Liver (tissue), 1 donor: ENCODE measurements around the gene PLXDC2.
"Not testable (repeated sequence)": the region's sequence is repeated elsewhere in the genome, so short reads cannot be mapped to it uniquely, and the experiment has no call there.

Experiments
- YY1 ChIP-seq: IDR thresholded peaks from 2 replicates; pipeline ENCODE4 v1.6.1; 2016; ENCODE audit warnings: antibody characterized with exemption, mild to moderate bottlenecking
- TF ChIP-seq, protein P1 (sequence below): IDR thresholded peaks from 2 replicates; pipeline ENCODE4 v1.6.1; 2016; ENCODE audit warnings: antibody characterized with exemption

DNA sequence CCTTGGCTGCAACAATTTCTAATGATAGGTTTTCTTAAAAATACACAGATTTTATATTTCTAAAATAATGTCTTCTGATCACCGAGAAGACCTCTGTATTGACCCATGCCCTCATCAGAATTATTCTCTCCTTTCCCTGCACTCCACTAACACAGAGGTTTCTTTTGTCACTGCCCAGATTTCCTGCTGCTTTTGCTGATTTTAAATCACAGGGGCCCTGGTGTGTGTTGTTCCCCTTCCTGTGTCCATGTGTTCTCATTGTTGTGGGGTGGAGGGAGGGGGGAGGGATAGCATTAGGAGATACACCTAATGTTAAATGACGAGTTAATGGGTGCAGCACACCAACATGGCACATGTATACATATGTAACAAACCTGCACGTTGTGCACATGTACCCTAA lies 375.2 kb downstream of the PLXDC2 start:
- TF ChIP-seq YY1 = not testable (repeated sequence)
- TF ChIP-seq, protein P1, sequence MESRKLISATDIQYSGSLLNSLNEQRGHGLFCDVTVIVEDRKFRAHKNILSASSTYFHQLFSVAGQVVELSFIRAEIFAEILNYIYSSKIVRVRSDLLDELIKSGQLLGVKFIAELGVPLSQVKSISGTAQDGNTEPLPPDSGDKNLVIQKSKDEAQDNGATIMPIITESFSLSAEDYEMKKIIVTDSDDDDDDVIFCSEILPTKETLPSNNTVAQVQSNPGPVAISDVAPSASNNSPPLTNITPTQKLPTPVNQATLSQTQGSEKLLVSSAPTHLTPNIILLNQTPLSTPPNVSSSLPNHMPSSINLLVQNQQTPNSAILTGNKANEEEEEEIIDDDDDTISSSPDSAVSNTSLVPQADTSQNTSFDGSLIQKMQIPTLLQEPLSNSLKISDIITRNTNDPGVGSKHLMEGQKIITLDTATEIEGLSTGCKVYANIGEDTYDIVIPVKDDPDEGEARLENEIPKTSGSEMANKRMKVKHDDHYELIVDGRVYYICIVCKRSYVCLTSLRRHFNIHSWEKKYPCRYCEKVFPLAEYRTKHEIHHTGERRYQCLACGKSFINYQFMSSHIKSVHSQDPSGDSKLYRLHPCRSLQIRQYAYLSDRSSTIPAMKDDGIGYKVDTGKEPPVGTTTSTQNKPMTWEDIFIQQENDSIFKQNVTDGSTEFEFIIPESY = not testable (repeated sequence)
